RPMI7951 (cell line): ENCODE results near the gene RNASE13. TPM values are rescaled to one million over a fixed set of nuclear protein-coding genes. Genes with fewer than 3 reads are reported as not detected.

Source experiments
- DNase-seq: peaks from one replicate; pipeline ENCODE4 v3.0.0-alpha.2; 2012; ENCODE audit warnings: low read depth
- total RNA-seq: library from RNA; depleted of rRNA; stranded (reverse); fragments of >200 nt; shearing (Covaris generic); gene quantifications from 2 replicates; pipeline ENCODE4 v1.2.3, GENCODE V29; 2014; rRNA removed

The RNASE13 gene
- not detected in 2 replicates for total RNA-seq

GRCh38 chr14:21034707-21035106 is at the start of gene RNASE13:
Gene RNASE13 (minus strand): TSS chr14:21034807. CDS start chr14:21034288, 519 bp downstream.
- no peak for DNase-seq

- no peak for DNase-seq
These were observed 49.8 kb upstream of the RNASE13 start for GRCh38 chr14:21084396-21084795.

GRCh38 chr14:21083565-21084325 is 49.1 kb upstream of the RNASE13 start:
- DNase-seq: no peak

GRCh38 chr14:21081521-21082142 is 47.0 kb upstream of the RNASE13 start:
- no peak for DNase-seq

GRCh38 chr14:21078726-21079125 is 44.1 kb upstream of the RNASE13 start:
- DNase-seq: no peak

GRCh38 chr14:21078287-21078686 is 43.7 kb upstream of the RNASE13 start:
- DNase-seq: no peak

GRCh38 chr14:21077672-21078071 is 43.1 kb upstream of the RNASE13 start:
- no peak for DNase-seq

- no peak for DNase-seq
These were observed 41.3 kb upstream of the RNASE13 start for GRCh38 chr14:21075719-21076437.

GRCh38 chr14:21074398-21075272 is 40.0 kb upstream of the RNASE13 start:
- no peak for DNase-seq

- DNase-seq: no peak
These were observed 39.3 kb upstream of the RNASE13 start for GRCh38 chr14:21073921-21074320.

GRCh38 chr14:21072781-21073339 is 38.3 kb upstream of the RNASE13 start:
- DNase-seq: no peak

GRCh38 chr14:21072031-21072473 is 37.4 kb upstream of the RNASE13 start:
- peak; percentile 72 for DNase-seq

GRCh38 chr14:21071225-21072030 is 36.8 kb upstream of the RNASE13 start:
- DNase-seq: peak; percentile 95

- peak; percentile 70 for DNase-seq
These were observed 36.1 kb upstream of the RNASE13 start for GRCh38 chr14:21070610-21071224.

GRCh38 chr14:21070083-21070609 is 35.5 kb upstream of the RNASE13 start, which contains the start of gene ARHGEF40:
Gene ARHGEF40 (plus strand): TSS chr14:21070304. CDS start chr14:21070397, 93 bp downstream.
- peak; percentile 70 for DNase-seq

- peak; percentile 62 for DNase-seq
These were observed 34.9 kb upstream of the RNASE13 start for GRCh38 chr14:21069388-21070082.

GRCh38 chr14:21068521-21069387 is 34.1 kb upstream of the RNASE13 start:
- peak; percentile 56 for DNase-seq
